ENCODE measurements around the gene TRIP11.

Gene TRIP11

GRCh38 chr14:91945751-91946621, 93.9 kb downstream of the TRIP11 start:
- TF ChIP-seq POLR2AphosphoS5 (IDR thresholded peaks at IDR 0.05; ENCODE audit: low read depth, low read length) (no peak), TAF1 (IDR thresholded peaks at IDR 0.05; ENCODE audit: low read depth, low read length) (no peak), POLR2A (IDR thresholded peaks at IDR 0.05; ENCODE audit: low read depth, low read length) (no peak), POU2F2 (IDR thresholded peaks at IDR 0.05; ENCODE audit: low read depth, low read length) (no peak), SPI1 (IDR thresholded peaks at IDR 0.05; ENCODE audit: low read depth, low read length) (no peak), PAX5 (IDR thresholded peaks at IDR 0.05; ENCODE audit: insufficient read depth, low read length, severe bottlenecking) (no peak)
- no peak for FAIRE-seq
- DNase-seq (ENCODE audit: insufficient read length, low spot score): no peak

- DNase-seq (ENCODE audit: insufficient read length, low spot score): no peak
- TF ChIP-seq TAF1 (IDR thresholded peaks at IDR 0.05; ENCODE audit: low read depth, low read length): no peak
- TF ChIP-seq POLR2A (IDR thresholded peaks at IDR 0.05; ENCODE audit: low read depth, low read length): no peak
- TF ChIP-seq POLR2AphosphoS5 (IDR thresholded peaks at IDR 0.05; ENCODE audit: low read depth, low read length): no peak
- no peak for TF ChIP-seq POU2F2 (IDR thresholded peaks at IDR 0.05; ENCODE audit: low read depth, low read length)
- no peak for TF ChIP-seq PAX5 (IDR thresholded peaks at IDR 0.05; ENCODE audit: insufficient read depth, low read length, severe bottlenecking)
- no peak for TF ChIP-seq SPI1 (IDR thresholded peaks at IDR 0.05; ENCODE audit: low read depth, low read length)
- no peak for FAIRE-seq
These were observed 96.9 kb downstream of the TRIP11 start for GRCh38 chr14:91942946-91943345.

GRCh38 chr14:91942128-91942527, 97.7 kb downstream of the TRIP11 start:
- no peak for TF ChIP-seq POLR2A (IDR thresholded peaks at IDR 0.05; ENCODE audit: low read depth, low read length)
- no peak for TF ChIP-seq TAF1 (IDR thresholded peaks at IDR 0.05; ENCODE audit: low read depth, low read length)
- no peak for TF ChIP-seq PAX5 (IDR thresholded peaks at IDR 0.05; ENCODE audit: insufficient read depth, low read length, severe bottlenecking)
- TF ChIP-seq SPI1 (IDR thresholded peaks at IDR 0.05; ENCODE audit: low read depth, low read length): no peak
- TF ChIP-seq POLR2AphosphoS5 (IDR thresholded peaks at IDR 0.05; ENCODE audit: low read depth, low read length): no peak
- no peak for TF ChIP-seq POU2F2 (IDR thresholded peaks at IDR 0.05; ENCODE audit: low read depth, low read length)
- no peak for FAIRE-seq
- no peak for DNase-seq (ENCODE audit: insufficient read length, low spot score)

GRCh38 chr14:91940209-91940608, 99.7 kb downstream of the TRIP11 start:
- FAIRE-seq: no peak
- TF ChIP-seq POLR2AphosphoS5 (IDR thresholded peaks at IDR 0.05; ENCODE audit: low read depth, low read length) (no peak), TAF1 (IDR thresholded peaks at IDR 0.05; ENCODE audit: low read depth, low read length) (no peak), SPI1 (IDR thresholded peaks at IDR 0.05; ENCODE audit: low read depth, low read length) (no peak), PAX5 (IDR thresholded peaks at IDR 0.05; ENCODE audit: insufficient read depth, low read length, severe bottlenecking) (no peak), POLR2A (IDR thresholded peaks at IDR 0.05; ENCODE audit: low read depth, low read length) (no peak), POU2F2 (IDR thresholded peaks at IDR 0.05; ENCODE audit: low read depth, low read length) (no peak)
- DNase-seq (ENCODE audit: insufficient read length, low spot score): no peak

- DNase-seq (ENCODE audit: insufficient read length, low spot score) (no peak), FAIRE-seq (no peak)
- TF ChIP-seq SPI1 (IDR thresholded peaks at IDR 0.05; ENCODE audit: low read depth, low read length) (no peak), PAX5 (IDR thresholded peaks at IDR 0.05; ENCODE audit: insufficient read depth, low read length, severe bottlenecking) (no peak), POLR2A (IDR thresholded peaks at IDR 0.05; ENCODE audit: low read depth, low read length) (no peak), POU2F2 (IDR thresholded peaks at IDR 0.05; ENCODE audit: low read depth, low read length) (no peak), TAF1 (IDR thresholded peaks at IDR 0.05; ENCODE audit: low read depth, low read length) (no peak), POLR2AphosphoS5 (IDR thresholded peaks at IDR 0.05; ENCODE audit: low read depth, low read length) (no peak)
These were observed 104.3 kb downstream of the TRIP11 start for GRCh38 chr14:91935586-91935985.

GRCh38 chr14:91934554-91935285, 105.1 kb downstream of the TRIP11 start:
- DNase-seq (ENCODE audit: insufficient read length, low spot score): no peak
- TF ChIP-seq SPI1 (IDR thresholded peaks at IDR 0.05; ENCODE audit: low read depth, low read length): no peak
- no peak for TF ChIP-seq PAX5 (IDR thresholded peaks at IDR 0.05; ENCODE audit: insufficient read depth, low read length, severe bottlenecking)
- no peak for TF ChIP-seq POLR2AphosphoS5 (IDR thresholded peaks at IDR 0.05; ENCODE audit: low read depth, low read length)
- TF ChIP-seq TAF1 (IDR thresholded peaks at IDR 0.05; ENCODE audit: low read depth, low read length): no peak
- FAIRE-seq: no peak

- DNase-seq (ENCODE audit: insufficient read length, low spot score): no peak
- TF ChIP-seq TAF1 (IDR thresholded peaks at IDR 0.05; ENCODE audit: low read depth, low read length) (no peak), POU2F2 (IDR thresholded peaks at IDR 0.05; ENCODE audit: low read depth, low read length) (no peak), POLR2AphosphoS5 (IDR thresholded peaks at IDR 0.05; ENCODE audit: low read depth, low read length) (no peak), POLR2A (IDR thresholded peaks at IDR 0.05; ENCODE audit: low read depth, low read length) (no peak), PAX5 (IDR thresholded peaks at IDR 0.05; ENCODE audit: insufficient read depth, low read length, severe bottlenecking) (no peak), SPI1 (IDR thresholded peaks at IDR 0.05; ENCODE audit: low read depth, low read length) (no peak)
- FAIRE-seq: no peak
These were observed 108.3 kb downstream of the TRIP11 start for GRCh38 chr14:91931478-91932088.

- no peak for FAIRE-seq
- TF ChIP-seq PAX5 (IDR thresholded peaks at IDR 0.05; ENCODE audit: insufficient read depth, low read length, severe bottlenecking) (no peak), POLR2A (IDR thresholded peaks at IDR 0.05; ENCODE audit: low read depth, low read length) (no peak), POLR2AphosphoS5 (IDR thresholded peaks at IDR 0.05; ENCODE audit: low read depth, low read length) (no peak), POU2F2 (IDR thresholded peaks at IDR 0.05; ENCODE audit: low read depth, low read length) (no peak), TAF1 (IDR thresholded peaks at IDR 0.05; ENCODE audit: low read depth, low read length) (no peak), SPI1 (IDR thresholded peaks at IDR 0.05; ENCODE audit: low read depth, low read length) (no peak)
These were observed 110.2 kb downstream of the TRIP11 start for GRCh38 chr14:91929700-91930099.

GRCh38 chr14:91927800-91928199, 112.1 kb downstream of the TRIP11 start:
- no peak for DNase-seq (ENCODE audit: insufficient read length, low spot score)

More at GRCh38 chr14:91929700-91930099, 110.2 kb downstream of the TRIP11 start:
- no peak for DNase-seq (ENCODE audit: insufficient read length, low spot score)

More at GRCh38 chr14:91927800-91928199, 112.1 kb downstream of the TRIP11 start:
- TF ChIP-seq POLR2AphosphoS5 (IDR thresholded peaks at IDR 0.05; ENCODE audit: low read depth, low read length) (no peak), PAX5 (IDR thresholded peaks at IDR 0.05; ENCODE audit: insufficient read depth, low read length, severe bottlenecking) (no peak), SPI1 (IDR thresholded peaks at IDR 0.05; ENCODE audit: low read depth, low read length) (no peak), POLR2A (IDR thresholded peaks at IDR 0.05; ENCODE audit: low read depth, low read length) (no peak), TAF1 (IDR thresholded peaks at IDR 0.05; ENCODE audit: low read depth, low read length) (no peak), POU2F2 (IDR thresholded peaks at IDR 0.05; ENCODE audit: low read depth, low read length) (no peak)
- FAIRE-seq: no peak

All from GM12891 (cell line).